CD14-positive monocyte (primary cell): Measurements from ENCODE around the gene NFYC. TPM values are rescaled to one million over a fixed set of nuclear protein-coding genes. Genes with fewer than 3 reads are reported as not detected.

ENCODE experiments used
- DNase-seq, 3 donors: peaks; one replicate each; pipeline ENCODE4 v3.0.0-alpha.2; 2011 to 2022
- H2AFZ ChIP-seq: 2 replicates; pipeline ENCODE4 v1.6.0; 2012; ENCODE audit warnings: mild to moderate bottlenecking, low read depth, low read length, inconsistent platforms; ENCODE audit not compliant: insufficient read depth, poor library complexity, severe bottlenecking
- H3K27ac ChIP-seq, 2 donors: 1 replicate in 1 of 2; 2 replicates in 1 of 2; pipeline ENCODE4 v1.5.1; 2012 to 2013; ENCODE audit warnings: low read length in 2 of 2, control low read depth in 1 of 2, inconsistent platforms in 1 of 2, low read depth in 1 of 2, mild to moderate bottlenecking in 1 of 2
- H3K27me3 ChIP-seq, 2 donors: one replicate each; pipeline versions ENCODE4 v1.6.0 to v1.6.1; 2011 to 2013; ENCODE audit warnings: low read length in 2 of 2; ENCODE audit not compliant: control insufficient read depth in 2 of 2, insufficient read depth in 2 of 2
- H3K36me3 ChIP-seq, 2 donors: replicated peaks in 1 of 2; 1 replicate in 1 of 2; 2 replicates in 1 of 2; pipeline versions ENCODE4 v1.5.1 to v1.6.1; 2012 to 2013; ENCODE audit warnings: low read length in 2 of 2, control low read depth in 1 of 2, inconsistent platforms in 1 of 2, mild to moderate bottlenecking in 1 of 2; ENCODE audit not compliant: insufficient read depth in 2 of 2, control insufficient read depth in 1 of 2
- H3K4me1 ChIP-seq, 2 donors: 1 replicate in 1 of 2; 2 replicates in 1 of 2; pipeline versions ENCODE4 v1.5.1 to v1.6.1; 2012 to 2013; ENCODE audit warnings: low read length in 2 of 2, control low read depth in 1 of 2, inconsistent platforms in 1 of 2, mild to moderate bottlenecking in 1 of 2, moderate library complexity in 1 of 2; ENCODE audit not compliant: insufficient read depth in 2 of 2, control insufficient read depth in 1 of 2
- H3K4me2 ChIP-seq: replicated peaks from 2 replicates; pipeline ENCODE3; 2012; ENCODE audit warnings: low read length, moderate library complexity, mild to moderate bottlenecking; ENCODE audit not compliant: poor library complexity, severe bottlenecking; ENCODE audit errors: extremely low read depth
- H3K4me3 ChIP-seq, 3 experiments: fragments of 200-600 bp in 1 of 3; sonication (generic) in 1 of 3; replicated peaks in 1 of 3; 1 replicate in 2 of 3; 2 replicates in 1 of 3; pipeline ENCODE4 v1.5.1; 2011 to 2013; ENCODE audit warnings: low read length in 3 of 3, mild to moderate bottlenecking in 3 of 3, control low read depth in 2 of 3, low read depth in 2 of 3, inconsistent platforms in 1 of 3, moderate library complexity in 1 of 3
- H3K79me2 ChIP-seq: 2 replicates; pipeline ENCODE4 v1.6.0; 2012; ENCODE audit warnings: mild to moderate bottlenecking, control low read depth, inconsistent platforms, low read length, moderate library complexity; ENCODE audit not compliant: insufficient read depth
- H3K9ac ChIP-seq: 2 replicates; pipeline ENCODE4 v1.6.0; 2017; ENCODE audit warnings: low read length, mild to moderate bottlenecking; ENCODE audit not compliant: insufficient read depth, poor library complexity, severe bottlenecking
- H3K9me3 ChIP-seq, 2 donors: replicated peaks in 1 of 2; 1 replicate in 1 of 2; 2 replicates in 1 of 2; pipeline versions ENCODE4 v1.5.1 to v1.6.1; 2012 to 2013; ENCODE audit warnings: low read length in 2 of 2, control low read depth in 1 of 2; ENCODE audit not compliant: control insufficient read depth in 1 of 2, insufficient read depth in 1 of 2
- H4K20me1 ChIP-seq: 2 replicates; pipeline ENCODE4 v1.6.0; 2012; ENCODE audit warnings: mild to moderate bottlenecking, low read length, control low read depth, moderate library complexity; ENCODE audit not compliant: insufficient read depth
- H3K27ac Mint-ChIP-seq, 7 donors: one replicate each; pipeline ENCODE4 v1.8.0; 2020; ENCODE audit warnings: mild to moderate bottlenecking in 7 of 7, mixed read lengths in 7 of 7, moderate library complexity in 6 of 7, inconsistent platforms in 2 of 7
- H3K27me3 Mint-ChIP-seq, 3 donors: one replicate each; pipeline ENCODE4 v1.8.0; 2021 to 2022; ENCODE audit warnings: low read depth in 3 of 3, mild to moderate bottlenecking in 3 of 3, mixed read lengths in 3 of 3, moderate library complexity in 3 of 3, inconsistent platforms in 1 of 3
- H3K36me3 Mint-ChIP-seq, 2 donors: one replicate each; pipeline ENCODE4 v1.8.0; 2020; ENCODE audit warnings: mixed read lengths in 2 of 2, inconsistent platforms in 1 of 2, mild to moderate bottlenecking in 1 of 2
- H3K4me1 Mint-ChIP-seq: one replicate; pipeline ENCODE4 v1.8.0; 2020; ENCODE audit warnings: mild to moderate bottlenecking, mixed read lengths
- H3K4me3 Mint-ChIP-seq, 2 donors: one replicate each; pipeline ENCODE4 v1.8.0; 2020; ENCODE audit warnings: mild to moderate bottlenecking in 2 of 2, mixed read lengths in 2 of 2, moderate library complexity in 1 of 2
- H3K9me3 Mint-ChIP-seq, 7 donors: one replicate each; pipeline ENCODE4 v1.8.0; 2020 to 2022; ENCODE audit warnings: mixed read lengths in 7 of 7, mild to moderate bottlenecking in 6 of 7, moderate library complexity in 6 of 7, inconsistent platforms in 2 of 7
- WGBS: methylation state at CpG from one replicate; pipeline ENCODE4 v1.1.5; 2013; ENCODE audit warnings: missing lambda C conversion rate; ENCODE audit not compliant: insufficient coverage; 5-methylcytosine and 5-hydroxymethylcytosine counted together
- intact Hi-C, 2 donors: fragments of 100-400 bp; cut with micrococcal nuclease; formaldehyde crosslinking; loops; one replicate each; pipeline versions ENCODE4 v1.15.0 to v1.15.1; 2023
- polyA plus RNA-seq, 3 donors: library from polyadenylated mRNA; depleted of rRNA in 1 of 3; unstranded in 2 of 3; stranded (reverse) in 1 of 3; fragments of 300-500 nt in 2 of 3; fragments of >200 nt in 1 of 3; fragmentation: Illumina TruSeq in 2 of 3; gene quantifications; 1 replicate in 2 of 3; 2 replicates in 1 of 3; pipeline ENCODE4 v1.2.3, GENCODE V29; 2012 to 2021
- TF ChIP-seq, protein P1 (sequence below): fragments of 200-600 bp; IDR thresholded peaks from one replicate; pipeline ENCODE4 v1.8.0; 2022; ENCODE audit warnings: antibody characterized with exemption, mild to moderate bottlenecking

Gene NFYC
- polyA plus RNA-seq, 3 donors = 61.2 to 142 (median 68.2) TPM

DNA sequence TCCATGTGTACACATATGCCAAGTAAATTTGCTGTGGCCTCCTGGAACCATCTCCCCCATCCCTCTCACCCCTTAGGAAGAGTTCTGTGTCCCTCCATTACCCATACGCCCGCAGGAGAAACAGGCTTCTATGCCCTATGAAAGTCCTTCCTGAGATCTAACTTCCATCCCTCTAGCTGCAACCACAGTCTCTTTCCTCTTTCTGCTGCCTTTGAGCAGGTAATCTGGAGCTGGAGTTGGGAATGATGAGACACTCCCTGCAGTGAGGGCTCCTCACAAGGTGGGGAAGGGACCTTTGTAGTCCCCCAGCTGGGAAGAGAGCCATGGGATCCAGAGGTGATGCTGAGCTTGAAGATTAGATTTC is 90.1 kb downstream of the NFYC start:
- H3K4me1 ChIP-seq = peaks cover 9 to 16% of the 10 kb centered on the region in 2 donors
- intact Hi-C loops = no loop called here
- 95% methylated on average over 2 of the region's 2 CpGs for WGBS
- DNase-seq = no peak
- no peaks in the 10 kb centered on the region for H4K20me1 ChIP-seq
- H3K9me3 ChIP-seq = peaks cover 0 to 9% of the 10 kb centered on the region in 2 donors
- H2AFZ ChIP-seq = no peak overlapping the region
- H3K27me3 ChIP-seq = peaks cover 18 to 44% of the 10 kb centered on the region in 2 donors
- TF ChIP-seq, protein P1, sequence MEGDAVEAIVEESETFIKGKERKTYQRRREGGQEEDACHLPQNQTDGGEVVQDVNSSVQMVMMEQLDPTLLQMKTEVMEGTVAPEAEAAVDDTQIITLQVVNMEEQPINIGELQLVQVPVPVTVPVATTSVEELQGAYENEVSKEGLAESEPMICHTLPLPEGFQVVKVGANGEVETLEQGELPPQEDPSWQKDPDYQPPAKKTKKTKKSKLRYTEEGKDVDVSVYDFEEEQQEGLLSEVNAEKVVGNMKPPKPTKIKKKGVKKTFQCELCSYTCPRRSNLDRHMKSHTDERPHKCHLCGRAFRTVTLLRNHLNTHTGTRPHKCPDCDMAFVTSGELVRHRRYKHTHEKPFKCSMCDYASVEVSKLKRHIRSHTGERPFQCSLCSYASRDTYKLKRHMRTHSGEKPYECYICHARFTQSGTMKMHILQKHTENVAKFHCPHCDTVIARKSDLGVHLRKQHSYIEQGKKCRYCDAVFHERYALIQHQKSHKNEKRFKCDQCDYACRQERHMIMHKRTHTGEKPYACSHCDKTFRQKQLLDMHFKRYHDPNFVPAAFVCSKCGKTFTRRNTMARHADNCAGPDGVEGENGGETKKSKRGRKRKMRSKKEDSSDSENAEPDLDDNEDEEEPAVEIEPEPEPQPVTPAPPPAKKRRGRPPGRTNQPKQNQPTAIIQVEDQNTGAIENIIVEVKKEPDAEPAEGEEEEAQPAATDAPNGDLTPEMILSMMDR = no peak
- Mint-ChIP-seq H3K4me3 (peak overlapping the region in 1 of 2 donors; percentile 44), H3K27me3 (peaks cover 42 to 54% (median 42%) of the 10 kb centered on the region in 3 donors), H3K27ac (no peak overlapping the region), H3K9me3 (peaks cover 0 to 11% (median 5%) of the 10 kb centered on the region in 7 donors), H3K4me1 (peaks cover 13% of the 10 kb centered on the region), H3K36me3 (peaks cover 16 to 19% of the 10 kb centered on the region in 2 donors)
- no peak overlapping the region for H3K4me3 ChIP-seq
- H3K36me3 ChIP-seq = peaks cover 0 to under 1% of the 10 kb centered on the region in 2 donors
- no peak overlapping the region for H3K27ac ChIP-seq
- no peaks in the 10 kb centered on the region for H3K79me2 ChIP-seq
- H3K4me2 ChIP-seq = no peak overlapping the region
- no peak overlapping the region for H3K9ac ChIP-seq

DNA sequence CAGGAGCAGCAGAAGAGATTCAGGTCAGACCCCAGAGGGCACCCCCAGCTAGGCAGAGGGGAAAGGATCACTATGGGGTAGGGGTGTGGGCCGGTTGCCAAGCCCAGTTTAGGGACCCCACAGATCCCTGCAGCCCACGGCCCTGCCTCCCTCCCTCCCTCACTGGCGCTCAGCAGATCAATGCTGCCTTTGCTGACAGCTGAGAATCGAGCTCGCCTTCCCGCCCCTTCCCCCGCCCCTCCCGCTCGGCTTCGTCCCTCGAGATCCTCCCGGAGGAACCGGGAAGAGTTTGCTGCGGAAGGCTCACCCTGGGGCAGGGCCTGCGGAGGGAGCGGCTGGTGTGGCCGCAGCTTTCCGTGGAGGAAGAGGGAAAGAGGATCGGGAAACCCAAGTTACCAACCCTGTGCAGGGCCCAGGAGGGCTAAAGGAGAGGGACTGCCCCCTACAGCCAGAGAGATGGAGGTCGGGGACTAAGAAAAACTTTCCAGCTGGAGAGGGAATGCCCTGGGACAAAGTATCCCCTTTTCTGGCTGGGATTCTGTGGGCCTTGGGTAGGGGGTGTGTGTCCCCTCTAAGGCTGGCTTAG is 91.0 kb downstream of the NFYC start:
- Histone ChIP-seq H2AFZ (no peak overlapping the region), H3K79me2 (no peaks in the 10 kb centered on the region), H3K27me3 (peaks cover 18 to 44% of the 10 kb centered on the region in 2 donors), H3K27ac (no peak overlapping the region), H3K9me3 (peaks cover 0 to 9% of the 10 kb centered on the region in 2 donors), H3K4me3 (no peak overlapping the region), H3K4me2 (no peak overlapping the region), H3K4me1 (peaks cover 9 to 16% of the 10 kb centered on the region in 2 donors), H3K9ac (no peak overlapping the region), H4K20me1 (no peaks in the 10 kb centered on the region), H3K36me3 (no peaks in the 10 kb centered on the region)
- H3K9me3 Mint-ChIP-seq = peaks cover 0 to 10% (median 4%) of the 10 kb centered on the region in 7 donors
- peak overlapping the region in 1 of 2 donors; percentile 90 for H3K4me3 Mint-ChIP-seq
- DNase-seq = no peak
- peak overlapping the region in 1 of 7 donors; percentile 50 for H3K27ac Mint-ChIP-seq
- peaks cover 13% of the 10 kb centered on the region for H3K4me1 Mint-ChIP-seq
- peaks cover 45 to 58% (median 45%) of the 10 kb centered on the region in 3 donors for H3K27me3 Mint-ChIP-seq
- intact Hi-C loops = no loop called here
- WGBS = 23% methylated on average over 15 of the region's 20 CpGs
- TF ChIP-seq, protein P1 = no peak
- H3K36me3 Mint-ChIP-seq = peaks cover 12 to 13% of the 10 kb centered on the region in 2 donors
